Fibroblast of pulmonary artery (primary cell): Measurements from ENCODE around the gene USP25.
A peak's percentile ranks its signal among the peaks of the same experiment; 100 is the strongest.

Experiments
- DNase-seq: peaks from one replicate; pipeline ENCODE4 v3.0.0-alpha.2; 2010; ENCODE audit warnings: low read depth
- H3K4me3 ChIP-seq: replicated peaks from 2 replicates; pipeline ENCODE4 v1.5.1; 2011; ENCODE audit warnings: low read depth, mild to moderate bottlenecking, control low read depth, low read length, moderate library complexity
- CTCF ChIP-seq: IDR thresholded peaks from 2 replicates; pipeline ENCODE4 v1.5.1; 2011; ENCODE audit warnings: mild to moderate bottlenecking, control low read depth, low read length, inconsistent platforms; ENCODE audit errors: missing control alignments

USP25 gene

GRCh38 chr21:15820852-15821379, 91.1 kb downstream of the USP25 start:
- no peak overlapping the region for H3K4me3 ChIP-seq
- peak; percentile 28 for DNase-seq

GRCh38 chr21:15823486-15824150, 93.8 kb downstream of the USP25 start:
- DNase-seq: no peak
- no peak for TF ChIP-seq CTCF
- no peak overlapping the region for H3K4me3 ChIP-seq

More at GRCh38 chr21:15820852-15821379, 91.1 kb downstream of the USP25 start:
- TF ChIP-seq CTCF: no peak

GRCh38 chr21:15825700-15826099, 95.9 kb downstream of the USP25 start:
- H3K4me3 ChIP-seq: no peak overlapping the region
- no peak for TF ChIP-seq CTCF
- DNase-seq: no peak

- DNase-seq: peak; percentile 74
- H3K4me3 ChIP-seq: no peak overlapping the region
- peak; percentile 66 for TF ChIP-seq CTCF
These were observed 96.5 kb downstream of the USP25 start for GRCh38 chr21:15826147-15826780.

- no peak for DNase-seq
- no peak for TF ChIP-seq CTCF
- no peak overlapping the region for H3K4me3 ChIP-seq
These were observed 97.3 kb downstream of the USP25 start for GRCh38 chr21:15826908-15827601.

- H3K4me3 ChIP-seq: no peak overlapping the region
- no peak for DNase-seq
- no peak for TF ChIP-seq CTCF
These were observed 101.7 kb downstream of the USP25 start for GRCh38 chr21:15831497-15831896.
